HG03460 (cell line): ENCODE data around the gene PCCA.
"Not testable (repeated sequence)": the region's sequence is repeated elsewhere in the genome, so short reads cannot be mapped to it uniquely, and the experiment has no call there.

ENCODE experiments used
- ATAC-seq: cut with Tn5 transposase; IDR thresholded peaks from one replicate; pipeline ENCODE4 v1.9.1; 2021; ENCODE audit not compliant: unreplicated experiment

PCCA gene

DNA sequence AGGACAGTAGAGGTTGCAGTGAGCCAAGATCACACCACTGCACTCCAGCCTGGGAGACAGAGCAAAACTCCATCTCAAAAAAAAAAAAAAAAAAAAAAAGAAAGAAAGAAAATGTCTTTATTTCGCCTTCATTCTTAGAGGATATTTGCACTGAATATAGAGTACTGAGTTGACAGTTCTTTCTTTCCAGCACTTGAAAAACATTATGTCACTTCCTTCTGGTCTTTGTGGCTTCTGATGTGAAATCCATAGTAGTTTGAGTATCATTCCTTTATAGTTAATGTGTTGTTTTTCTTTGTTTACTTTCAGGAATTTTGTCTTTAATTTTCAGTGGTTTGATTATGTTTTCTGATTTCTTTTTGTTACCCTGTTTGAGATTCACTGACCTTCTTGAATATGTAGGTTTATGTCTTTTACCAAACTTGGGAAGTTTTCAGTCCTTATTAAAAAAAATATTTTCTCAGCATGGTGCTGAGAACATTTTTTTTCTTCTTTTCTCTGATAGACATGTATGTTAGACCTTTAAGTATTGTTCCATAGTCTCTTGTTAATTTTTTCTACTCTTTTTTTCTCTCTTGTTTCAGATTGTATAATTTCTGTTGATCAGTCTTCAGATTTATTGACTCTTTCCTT lies 50.1 kb downstream of the PCCA start:
- ATAC-seq = no peak

DNA sequence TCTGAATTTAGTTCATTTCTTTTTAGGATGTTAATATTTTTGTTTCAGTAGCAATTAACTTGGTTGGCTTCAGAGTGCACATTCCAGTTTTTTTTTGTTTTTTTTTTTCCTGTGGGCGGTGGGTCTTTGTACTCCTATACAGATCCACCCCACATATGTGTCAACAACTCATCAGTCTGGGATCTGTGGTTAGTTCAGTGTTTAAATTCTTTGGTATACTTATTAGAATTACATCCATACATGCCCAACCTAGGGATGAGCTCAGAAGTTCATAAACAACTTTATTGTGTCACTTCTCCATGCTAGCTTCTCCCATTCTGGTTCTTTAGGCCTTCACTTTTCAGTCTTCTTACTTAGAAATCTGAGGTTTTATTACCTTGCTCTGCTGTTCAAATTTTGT lies 50.9 kb downstream of the PCCA start:
- no peak for ATAC-seq

DNA sequence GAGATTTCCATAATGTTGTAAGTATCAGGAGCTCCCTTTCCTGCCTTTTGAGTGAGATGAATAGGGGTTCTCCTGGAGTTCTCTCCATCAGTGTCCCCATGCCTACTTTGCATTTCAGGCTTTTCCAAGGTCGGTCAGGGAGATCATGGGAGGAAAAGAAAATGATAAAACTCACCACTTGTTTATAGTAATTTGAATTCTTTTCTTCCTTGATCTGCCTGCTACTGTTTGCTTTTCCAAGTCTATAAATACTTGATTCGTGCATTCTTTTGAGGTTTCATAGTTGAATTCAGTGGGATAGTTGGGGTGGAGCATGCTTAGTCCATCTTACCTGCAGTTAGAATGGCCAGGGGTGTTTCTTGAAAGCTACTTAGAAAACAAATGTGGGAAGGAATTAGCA lies 51.5 kb downstream of the PCCA start:
- no peak for ATAC-seq

DNA sequence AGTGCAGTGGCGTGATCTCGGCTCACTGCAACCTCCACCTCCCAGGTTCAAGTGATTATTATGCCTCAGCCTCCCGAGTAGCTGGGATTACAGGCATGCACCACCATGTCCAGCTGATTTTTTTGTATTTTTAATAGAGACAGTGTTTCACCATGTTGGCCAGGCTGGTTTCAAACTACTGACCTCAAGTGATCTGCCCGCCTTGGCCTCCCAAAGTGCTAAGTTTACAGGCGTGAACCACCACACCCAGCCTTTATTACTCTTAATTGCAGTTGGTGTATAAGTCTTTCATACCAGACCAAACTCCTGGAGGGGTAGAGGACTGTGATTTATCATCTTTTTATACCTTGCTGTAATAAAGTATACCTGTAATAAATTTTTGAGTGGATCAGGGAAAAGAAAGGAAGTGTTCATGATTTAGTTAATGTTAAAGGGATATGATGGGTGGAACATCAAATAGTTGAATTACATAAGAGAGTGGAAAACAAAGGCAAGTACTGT lies 52.6 kb downstream of the PCCA start:
- ATAC-seq = not testable (repeated sequence)

DNA sequence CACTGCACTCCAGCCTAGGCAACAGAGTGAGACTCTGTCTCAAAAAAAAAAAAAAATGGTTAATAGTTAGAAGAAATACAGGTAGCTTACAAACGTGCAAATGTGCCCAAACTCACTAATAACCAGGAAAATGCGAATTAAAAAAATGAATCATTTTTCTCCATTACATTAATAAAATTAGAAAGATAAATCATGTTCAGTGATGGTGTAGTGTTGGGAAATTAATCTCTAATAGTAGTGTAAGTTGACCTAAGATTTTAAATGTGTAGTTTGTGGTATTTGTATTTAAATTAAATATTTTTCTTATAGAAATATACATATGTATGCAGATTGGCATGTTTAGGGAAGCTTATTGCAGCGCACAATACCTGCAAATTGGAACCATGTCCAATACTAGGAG lies 57.6 kb downstream of the PCCA start:
- ATAC-seq = no peak

DNA sequence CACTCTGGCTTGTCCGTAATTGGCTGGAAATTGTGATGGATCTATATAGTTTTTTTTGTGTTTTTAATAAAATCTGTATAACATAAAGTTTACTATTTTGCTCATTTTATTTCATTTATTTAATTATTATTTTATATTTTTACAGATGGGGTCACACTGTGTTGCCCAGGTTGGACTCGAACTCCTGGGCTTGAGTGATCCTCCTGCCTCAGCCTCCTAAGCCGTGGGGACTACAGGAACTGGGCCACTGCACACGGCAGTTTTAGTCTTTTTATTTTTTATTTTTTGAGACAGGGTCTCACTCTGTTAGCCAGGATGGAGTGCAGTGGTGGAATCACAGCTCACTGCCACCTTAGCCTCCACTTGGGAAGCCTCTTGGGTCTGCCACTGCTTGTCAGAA lies 58.9 kb downstream of the PCCA start:
- no peak for ATAC-seq

DNA sequence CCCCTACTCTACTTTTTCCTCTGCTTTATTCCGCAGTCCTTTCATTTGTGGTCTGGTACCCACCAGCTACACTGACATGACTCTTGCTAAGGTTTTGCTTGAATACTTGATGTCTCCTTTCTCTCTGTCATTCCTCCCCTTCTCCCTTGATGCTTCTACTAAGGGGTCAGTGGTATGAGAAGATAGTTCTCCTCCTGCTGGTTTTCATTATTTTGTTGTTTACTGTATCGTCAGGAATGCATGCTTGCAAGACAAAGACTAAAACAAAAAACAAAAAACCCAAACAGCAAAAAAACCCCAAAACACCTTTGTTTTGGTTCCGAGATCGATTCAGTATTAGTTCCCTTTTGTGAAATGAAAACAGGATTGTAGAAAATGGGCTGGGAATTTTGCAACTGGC lies 59.5 kb downstream of the PCCA start:
- no peak for ATAC-seq

DNA sequence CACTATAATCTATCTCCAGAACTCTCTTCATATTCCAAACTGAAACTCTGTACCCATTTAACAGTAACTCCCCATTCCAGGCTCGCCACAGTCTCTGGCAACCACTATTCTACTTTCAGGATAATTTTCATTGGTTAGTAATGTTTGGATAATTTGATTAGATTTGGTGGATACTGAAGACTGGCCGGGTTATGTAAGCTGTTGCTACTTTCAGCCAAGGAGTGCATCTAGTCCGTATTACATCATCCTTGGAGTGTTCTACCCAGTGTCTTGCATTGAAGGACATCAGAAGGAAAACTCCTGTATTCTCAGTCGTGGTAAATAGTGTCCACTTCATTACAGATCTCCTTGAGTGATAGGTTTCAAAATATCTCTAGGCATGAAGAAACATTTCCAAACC lies 60.5 kb downstream of the PCCA start:
- no peak for ATAC-seq

DNA sequence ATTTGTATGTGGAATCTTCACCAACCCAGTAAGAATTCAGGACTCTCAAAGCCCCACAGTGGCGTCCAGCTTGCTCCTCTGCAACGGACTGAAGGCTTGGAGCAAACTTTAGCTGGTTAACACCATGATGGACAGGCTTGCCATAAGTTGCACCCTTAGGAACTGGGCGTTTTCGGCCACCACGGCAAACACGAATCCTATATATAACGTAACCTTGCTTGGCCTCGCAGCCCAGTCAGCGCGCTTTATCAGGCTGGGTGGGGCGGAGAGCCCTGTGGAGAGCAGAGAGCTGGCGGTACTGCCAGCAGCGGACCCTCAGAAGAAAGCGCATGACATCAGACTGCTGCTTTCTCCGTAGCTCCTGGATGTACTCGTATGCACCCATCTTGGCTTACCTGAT lies 61.8 kb downstream of the PCCA start:
- ATAC-seq = not testable (repeated sequence)

DNA sequence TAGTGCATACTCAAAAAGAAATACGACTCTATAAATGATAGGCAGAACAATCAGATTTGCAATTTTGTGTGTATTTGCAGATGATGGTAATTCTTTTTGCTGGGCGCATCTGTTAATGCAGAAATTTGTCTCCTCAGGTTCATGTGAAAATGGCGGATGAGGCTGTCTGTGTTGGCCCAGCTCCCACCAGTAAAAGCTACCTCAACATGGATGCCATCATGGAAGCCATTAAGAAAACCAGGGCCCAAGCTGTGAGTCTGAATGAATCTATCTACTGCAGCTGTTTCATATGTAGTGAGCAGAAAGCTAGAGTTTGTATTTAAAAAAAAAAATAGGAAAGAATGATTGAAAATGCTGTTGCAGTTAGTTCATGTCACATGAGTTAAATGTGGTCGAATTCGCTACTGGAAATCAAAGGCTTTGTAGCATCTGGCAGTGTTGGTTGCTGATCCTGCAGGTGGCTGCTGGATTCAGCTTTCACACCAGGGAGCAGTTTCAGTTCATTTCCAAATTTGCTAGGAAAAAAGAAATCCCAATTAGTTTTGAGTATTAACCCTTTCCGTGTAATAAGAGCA lies 66.0 kb downstream of the PCCA start:
- no peak for ATAC-seq

DNA sequence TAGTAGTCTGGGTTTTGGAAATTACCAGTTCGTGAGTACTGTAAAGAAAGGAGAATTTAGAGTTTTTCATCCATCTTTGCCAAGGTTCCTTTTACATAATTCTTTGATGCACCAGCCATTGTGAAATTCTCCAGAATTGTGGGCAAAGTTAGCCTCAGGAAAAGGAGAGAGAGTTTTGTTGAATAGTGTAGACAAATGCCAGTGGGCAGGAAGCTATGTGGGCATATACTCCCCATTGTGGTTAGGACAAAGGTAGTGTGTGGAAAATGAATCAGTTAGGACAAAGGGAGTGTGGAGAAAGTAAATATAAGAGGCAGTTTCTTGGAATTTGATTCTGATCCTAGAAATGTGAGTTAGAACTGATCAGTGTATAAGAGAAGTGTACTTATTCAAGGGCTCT lies 67.9 kb downstream of the PCCA start:
- no peak for ATAC-seq

DNA sequence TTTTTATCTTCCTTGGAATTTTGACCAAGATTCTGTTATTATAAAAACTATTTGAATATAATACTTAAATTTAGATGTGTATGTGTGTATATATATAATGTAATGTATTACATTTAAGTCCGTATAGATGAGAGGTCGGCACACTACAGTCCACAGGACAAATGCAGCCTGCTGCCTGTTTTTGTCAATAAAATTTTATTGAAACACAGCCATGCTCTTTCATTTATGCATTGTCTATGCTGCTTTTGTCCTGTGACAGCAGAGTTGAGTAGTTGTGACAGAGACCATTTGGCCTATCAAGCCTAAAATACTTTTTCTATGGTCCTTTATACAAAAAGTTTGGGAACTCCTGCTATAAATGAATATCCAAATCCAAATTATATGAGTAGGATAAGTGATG lies 69.7 kb downstream of the PCCA start:
- no peak for ATAC-seq

DNA sequence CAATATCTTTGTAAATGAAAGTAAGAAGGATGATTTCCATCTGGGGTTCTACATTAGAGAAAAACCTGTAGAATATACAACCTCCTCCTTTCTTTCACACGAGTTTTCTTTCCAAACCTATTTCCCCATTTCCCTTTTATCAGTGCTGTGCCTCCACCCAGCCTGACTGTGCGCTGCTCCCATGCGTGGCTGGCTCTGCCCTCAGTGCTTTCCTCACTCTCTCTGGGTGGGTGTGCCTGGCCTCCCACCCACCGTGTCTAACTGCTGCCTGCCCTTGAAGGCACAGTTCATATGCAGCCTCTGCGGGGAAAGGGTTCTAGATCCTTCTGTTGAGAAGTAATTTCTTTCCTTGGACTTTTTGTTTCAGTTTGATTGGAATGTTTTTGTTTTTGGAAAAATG lies 70.7 kb downstream of the PCCA start:
- ATAC-seq = no peak

DNA sequence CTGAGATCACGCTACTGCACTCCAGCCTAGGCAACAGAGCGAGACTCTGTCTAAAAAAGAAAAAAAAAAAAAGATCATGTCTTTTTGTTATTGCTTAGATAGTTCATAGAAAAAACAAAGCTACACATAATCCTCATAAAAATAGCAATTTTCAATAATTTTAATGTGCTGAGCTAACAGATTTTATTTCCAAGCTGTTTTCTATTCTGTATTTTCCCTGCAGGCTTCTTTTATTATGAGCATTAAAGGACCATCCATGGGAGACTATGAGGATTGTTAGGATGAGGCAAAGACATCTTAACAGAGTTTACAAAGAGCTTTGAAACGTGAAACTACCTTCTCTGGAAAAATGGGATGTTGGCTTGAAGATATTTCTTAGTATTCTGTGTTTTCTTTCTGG lies 71.6 kb downstream of the PCCA start:
- no peak for ATAC-seq

DNA sequence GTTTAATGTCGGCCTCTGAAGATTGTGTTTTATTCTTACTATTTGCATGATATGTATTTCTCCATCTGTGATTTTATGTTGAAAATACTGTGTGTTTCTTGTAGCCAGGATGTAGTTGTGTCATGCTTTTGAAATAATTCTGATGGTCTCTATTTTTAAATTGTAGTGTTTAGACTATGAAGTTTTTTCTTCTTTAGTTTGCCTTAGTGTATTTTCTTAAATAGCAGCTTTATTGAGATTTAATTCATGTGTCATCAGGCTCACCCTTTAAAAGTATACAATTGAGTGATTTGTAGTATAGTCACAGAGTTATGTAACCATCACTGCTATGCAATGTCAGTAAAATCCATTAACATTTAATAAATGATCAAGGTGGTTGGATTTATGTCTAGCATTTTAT lies 74.5 kb downstream of the PCCA start:
- no peak for ATAC-seq

DNA sequence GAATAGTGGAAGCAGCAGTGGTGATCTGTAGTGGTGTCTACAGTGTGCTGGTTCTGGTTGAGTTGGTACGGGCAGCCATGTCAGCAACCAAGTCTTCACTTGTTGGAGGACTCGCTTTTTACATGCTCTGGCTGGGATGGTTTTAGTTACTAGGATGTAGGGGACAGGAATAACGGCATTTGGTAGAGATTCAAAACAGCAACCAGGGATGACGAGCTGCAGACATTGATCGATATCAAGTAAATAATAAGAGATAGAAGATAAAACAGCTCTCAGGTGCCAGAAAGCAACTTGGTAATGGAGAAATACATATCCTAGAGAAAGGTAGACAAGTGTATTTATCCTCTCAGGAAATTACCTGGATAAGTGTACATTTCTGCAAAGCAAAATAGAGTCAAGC lies 84.3 kb downstream of the PCCA start:
- no peak for ATAC-seq

DNA sequence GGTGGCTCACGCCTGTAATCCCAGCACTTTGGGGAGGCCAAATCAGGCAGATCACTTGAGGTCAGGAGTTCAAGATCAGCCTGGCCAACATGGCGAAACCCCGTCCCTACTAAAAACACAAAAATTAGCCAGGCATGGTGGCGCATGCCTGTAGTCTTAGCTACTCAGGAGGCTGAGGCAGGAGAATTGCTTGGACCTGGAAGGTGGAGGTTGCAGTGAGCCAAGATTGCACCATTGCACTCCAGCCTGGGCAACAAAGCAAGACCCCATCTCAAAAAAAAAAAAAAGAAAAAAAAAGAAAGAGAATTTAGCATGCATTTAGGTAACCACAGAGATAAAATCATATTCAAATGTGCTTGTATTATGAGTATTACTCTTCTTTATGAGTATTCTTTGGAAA lies 85.6 kb downstream of the PCCA start:
- ATAC-seq = not testable (repeated sequence)

DNA sequence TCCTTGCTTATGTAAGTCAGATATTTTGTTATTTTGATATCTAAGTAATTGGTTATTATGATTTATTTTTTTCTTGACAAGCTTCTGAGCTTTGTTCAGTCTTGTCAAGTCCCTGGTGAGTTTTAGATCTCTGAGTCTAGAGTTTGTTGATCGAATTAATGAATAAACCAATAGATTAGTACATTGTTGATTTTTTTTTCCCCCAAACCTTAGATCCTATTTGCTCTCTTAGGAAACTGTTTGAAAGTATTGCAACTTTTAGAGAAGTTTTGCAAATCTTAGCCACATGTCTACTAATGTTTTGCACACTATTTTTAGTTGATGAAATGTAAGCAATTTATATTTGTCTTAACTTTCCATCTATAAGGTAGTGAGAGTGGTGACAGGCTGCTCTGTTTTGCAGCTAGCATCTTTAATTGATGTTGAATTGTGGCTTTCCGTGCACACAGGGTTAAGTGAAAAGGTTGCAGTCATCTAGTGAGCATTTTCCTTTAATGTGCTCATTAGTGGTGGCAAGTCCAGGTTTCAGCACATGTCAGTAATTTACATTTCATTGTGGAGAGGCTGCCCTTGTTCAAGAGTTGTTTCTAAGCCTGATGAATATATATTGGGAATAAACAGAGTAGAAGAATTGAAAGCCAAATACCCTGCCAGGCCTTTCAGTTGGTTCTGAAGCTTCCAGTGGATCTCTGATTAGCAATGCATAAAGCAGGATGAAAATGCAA lies 86.3 kb downstream of the PCCA start:
- ATAC-seq = no peak

DNA sequence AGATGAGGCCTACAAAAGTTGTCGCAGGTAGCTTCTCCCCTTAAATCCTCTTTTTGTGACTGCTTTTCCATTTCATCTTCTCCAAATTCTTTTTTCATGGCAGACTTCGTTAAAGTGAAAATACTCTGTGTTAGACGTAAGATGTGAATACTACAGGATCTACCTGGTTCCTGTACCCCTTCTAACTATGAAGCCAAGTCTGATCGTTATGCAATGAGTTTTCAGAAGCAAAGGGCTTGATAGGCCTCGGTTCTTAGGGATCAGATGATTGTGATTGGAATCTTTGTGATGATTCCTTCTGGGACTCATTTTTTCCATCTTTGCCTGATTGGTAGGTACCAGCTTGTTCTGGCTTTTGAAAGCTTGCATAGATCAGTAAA lies 86.9 kb downstream of the PCCA start:
- no peak for ATAC-seq

DNA sequence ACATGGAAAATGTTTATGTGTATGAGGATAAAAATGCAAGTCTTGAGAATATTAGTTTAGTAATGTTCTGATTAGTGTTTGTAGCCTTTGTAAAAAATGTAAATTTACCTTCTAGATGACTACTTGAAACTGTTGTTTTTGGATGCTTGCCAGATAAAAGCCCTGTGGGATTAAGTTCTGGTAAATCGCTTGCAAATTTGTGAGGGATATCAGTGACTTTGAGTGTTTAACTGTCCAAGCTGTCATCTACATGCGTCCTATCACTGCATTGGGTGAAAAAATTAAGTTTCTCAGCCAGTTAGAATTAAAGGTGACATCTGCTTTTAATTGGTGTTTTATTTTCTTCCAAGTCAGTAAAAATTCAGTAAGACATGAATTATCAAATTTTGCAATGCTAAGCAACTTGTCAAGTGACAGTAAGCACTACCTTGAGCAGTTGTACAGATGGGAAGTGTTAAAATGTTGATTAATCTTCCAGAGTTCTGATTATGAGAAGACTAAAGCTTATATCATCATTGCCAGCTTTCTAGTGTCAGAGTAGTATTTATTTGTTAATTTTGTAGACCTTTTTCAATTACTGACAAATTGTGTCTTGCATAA lies 88.0 kb downstream of the PCCA start:
- ATAC-seq = no peak

DNA sequence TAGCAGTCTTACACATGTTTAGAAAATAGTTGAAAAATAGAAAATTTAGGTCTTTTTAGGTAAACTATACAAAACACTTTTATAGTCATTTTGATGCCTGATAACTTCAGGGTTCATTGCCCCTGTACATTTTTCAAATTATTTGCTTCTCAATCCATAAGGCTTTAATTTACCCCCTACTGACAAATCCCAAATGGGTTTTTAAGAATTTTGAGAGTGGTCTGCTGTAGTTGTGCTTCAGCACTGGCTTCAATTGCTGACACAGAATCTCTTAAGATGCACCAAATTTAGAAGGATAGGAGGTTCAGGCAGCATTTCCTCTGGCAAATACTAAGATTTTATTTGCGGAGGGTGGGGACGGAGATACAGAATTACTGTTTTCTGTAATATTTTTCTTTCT lies 89.4 kb downstream of the PCCA start:
- no peak for ATAC-seq

DNA sequence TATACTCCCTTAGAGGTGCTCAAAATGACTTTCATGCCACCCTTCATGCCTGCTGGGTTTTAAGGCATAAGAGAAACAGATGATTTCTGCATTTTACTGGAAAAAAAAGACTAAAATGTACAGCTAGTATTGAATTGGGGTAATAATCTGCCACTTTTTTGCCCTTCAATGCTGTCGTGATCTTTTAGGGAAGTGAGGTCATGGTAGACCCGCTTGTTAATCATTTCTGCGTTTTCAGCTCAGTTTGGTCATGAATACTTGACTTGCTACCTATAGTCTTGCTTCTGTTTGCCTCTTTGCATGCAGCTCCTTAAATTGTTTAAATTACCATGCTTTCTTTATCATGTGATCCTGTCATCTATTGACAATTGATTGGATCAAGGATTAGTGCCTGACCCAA lies 90.4 kb downstream of the PCCA start:
- ATAC-seq = no peak
